Right lobe of liver (tissue), 6 donors: Measurements from ENCODE around the gene SPATA20. TPM values are rescaled to one million over a fixed set of nuclear protein-coding genes. Genes with fewer than 3 reads are reported as not detected.

Experiments
- ATAC-seq, 4 donors: fragments of 200-7000 bp; cut with Tn5 transposase; one replicate each; pipeline ENCODE4 v1.9.1; 2020; ENCODE audit warnings: mild to moderate bottlenecking in 4 of 4, moderate library complexity in 4 of 4
- DNase-seq, 3 donors: peaks; one replicate each; pipeline ENCODE4 v3.0.0-alpha.2; 2020
- H3K27ac ChIP-seq, 3 donors: fragments of 200-600 bp; one replicate each; pipeline ENCODE4 v1.8.0; 2022
- H3K27me3 ChIP-seq, 2 donors: fragments of 200-600 bp; one replicate each; pipeline ENCODE4 v1.8.0; 2022
- H3K36me3 ChIP-seq, 4 donors: fragments of 200-600 bp; sonication (generic) in 1 of 4; one replicate each; pipeline versions ENCODE4 v1.5.1 to v1.8.0; 2017 to 2022; ENCODE audit warnings: control low read depth in 1 of 4
- H3K4me1 ChIP-seq, 4 donors: fragments of 200-600 bp; sonication (generic) in 1 of 4; one replicate each; pipeline versions ENCODE4 v1.5.1 to v1.8.0; 2017 to 2022; ENCODE audit warnings: control low read depth in 1 of 4
- H3K4me3 ChIP-seq, 3 donors: fragments of 200-600 bp; one replicate each; pipeline ENCODE4 v1.8.0; 2022
- H3K9me3 ChIP-seq, 4 donors: fragments of 200-600 bp; sonication (generic) in 1 of 4; one replicate each; pipeline versions ENCODE4 v1.5.1 to v1.8.0; 2017 to 2022; ENCODE audit warnings: control low read depth in 1 of 4
- POLR2A ChIP-seq: fragments of 450-650 bp; IDR thresholded peaks from one replicate; pipeline ENCODE4 v1.6.1; 2017; ENCODE audit warnings: antibody characterized with exemption, mild to moderate bottlenecking
- WGBS: methylation state at CpG from one replicate; pipeline ENCODE4 v1.1.6; 2018; ENCODE audit warnings: low coverage, low lambda C conversion rate; ENCODE audit not compliant: insufficient coverage; ENCODE audit errors: missing lambda C conversion rate; 5-methylcytosine and 5-hydroxymethylcytosine counted together
- intact Hi-C, 2 donors: fragments of 100-400 bp; cut with DNase I; formaldehyde crosslinking; loops; one replicate each; pipeline versions ENCODE4 v1.11.2 to v1.14.1; 2022
- total RNA-seq, 6 experiments: library from RNA; depleted of rRNA in 2 of 6; stranded (reverse); fragments of >200 nt in 2 of 6; fragmentation: NEBNext Ultra II Directional in 3 of 6; extraction: Animal tissue kit (Norgen Biotek cat#: 25700) in 3 of 6; gene quantifications; one replicate each; pipeline versions ENCODE4 v1.1.0 to v1.2.4, GENCODE V29; 2016 to 2023
- TF ChIP-seq, protein P1 (sequence below), 4 donors: fragments of 200-600 bp in 3 of 4; fragments of 450-650 bp in 1 of 4; IDR thresholded peaks; one replicate each; pipeline versions ENCODE4 v1.5.1 to v1.8.0; 2016 to 2022; ENCODE audit warnings: antibody characterized with exemption in 4 of 4, mild to moderate bottlenecking in 2 of 4
- donor health status: DM: no; HTN: yes; CAD: no.
- donor health status: DM: no; HTN: no; CAD: no.
- donor health status: DM: no; HTN: no; CAD: no.
- donor health status: DM: no; HTN: yes; CAD: no.
- donor health status: DM: no; HTN: yes; CAD: no.

The SPATA20 gene
- total RNA-seq, 6 experiments from 2014 or later = 29.6 to 203 (median 34.2) TPM

DNA sequence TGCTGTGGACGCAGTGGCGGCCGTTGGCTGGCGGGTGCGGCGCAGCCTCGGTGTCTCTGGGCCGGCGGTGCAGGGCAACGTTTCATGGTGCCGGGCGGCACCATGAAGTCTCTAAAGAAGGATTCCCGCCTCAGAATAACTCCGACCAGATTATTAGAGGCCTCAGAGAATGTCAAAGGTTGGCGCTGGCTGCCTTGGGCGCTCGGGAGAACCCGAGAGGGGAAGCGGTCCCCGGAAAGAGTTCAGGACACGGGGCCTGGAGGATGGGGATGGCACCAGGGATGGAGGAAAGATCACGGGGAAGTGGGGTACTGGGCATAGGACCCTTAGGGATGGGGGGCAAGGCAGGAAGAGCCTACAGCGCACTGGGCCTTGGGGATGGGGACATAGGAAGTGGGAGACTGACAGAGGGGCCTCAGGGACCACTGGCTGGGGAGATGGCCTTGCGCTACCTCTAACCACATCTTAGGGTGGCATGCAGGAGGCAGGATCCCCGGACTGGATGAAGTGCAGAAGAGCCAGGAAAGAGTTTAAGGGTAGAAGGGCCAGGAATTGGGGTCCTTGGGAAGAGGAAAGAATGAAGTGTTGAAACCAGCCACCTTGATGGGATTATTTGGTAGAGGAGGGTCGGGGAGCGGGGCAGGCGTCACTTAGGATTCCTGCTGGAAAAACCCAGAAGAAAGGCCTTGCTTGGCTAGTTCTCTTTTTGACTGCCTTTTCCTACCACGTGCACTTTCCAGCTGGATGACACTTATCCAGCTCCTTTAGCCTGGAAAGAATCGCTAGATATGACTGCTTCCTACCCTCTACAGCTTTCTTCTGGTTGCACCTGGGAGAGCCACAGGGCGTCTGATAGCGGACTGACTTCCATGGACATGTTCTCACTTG is 38.2 kb upstream of the SPATA20 start:
- TF ChIP-seq POLR2A = no peak
- TF ChIP-seq, protein P1, sequence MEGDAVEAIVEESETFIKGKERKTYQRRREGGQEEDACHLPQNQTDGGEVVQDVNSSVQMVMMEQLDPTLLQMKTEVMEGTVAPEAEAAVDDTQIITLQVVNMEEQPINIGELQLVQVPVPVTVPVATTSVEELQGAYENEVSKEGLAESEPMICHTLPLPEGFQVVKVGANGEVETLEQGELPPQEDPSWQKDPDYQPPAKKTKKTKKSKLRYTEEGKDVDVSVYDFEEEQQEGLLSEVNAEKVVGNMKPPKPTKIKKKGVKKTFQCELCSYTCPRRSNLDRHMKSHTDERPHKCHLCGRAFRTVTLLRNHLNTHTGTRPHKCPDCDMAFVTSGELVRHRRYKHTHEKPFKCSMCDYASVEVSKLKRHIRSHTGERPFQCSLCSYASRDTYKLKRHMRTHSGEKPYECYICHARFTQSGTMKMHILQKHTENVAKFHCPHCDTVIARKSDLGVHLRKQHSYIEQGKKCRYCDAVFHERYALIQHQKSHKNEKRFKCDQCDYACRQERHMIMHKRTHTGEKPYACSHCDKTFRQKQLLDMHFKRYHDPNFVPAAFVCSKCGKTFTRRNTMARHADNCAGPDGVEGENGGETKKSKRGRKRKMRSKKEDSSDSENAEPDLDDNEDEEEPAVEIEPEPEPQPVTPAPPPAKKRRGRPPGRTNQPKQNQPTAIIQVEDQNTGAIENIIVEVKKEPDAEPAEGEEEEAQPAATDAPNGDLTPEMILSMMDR (IDR thresholded peaks at IDR 0.05) = no peak
- peaks cover 0 to 4% (median 0%) of the 10 kb centered on the region in 4 donors for H3K4me1 ChIP-seq
- no peaks in the 10 kb centered on the region for H3K27me3 ChIP-seq
- no peaks in the 10 kb centered on the region for H3K9me3 ChIP-seq
- ATAC-seq (peak in 1 of 4 donors; percentile 18), DNase-seq (no peak)
- H3K36me3 ChIP-seq = no peaks in the 10 kb centered on the region
- intact Hi-C loops = no loop called here
- no peak overlapping the region for H3K27ac ChIP-seq
- peak overlapping the region; percentile 43 to 57 (median 49) for H3K4me3 ChIP-seq
- WGBS = 57% methylated on average over 19 of the region's 32 CpGs

DNA sequence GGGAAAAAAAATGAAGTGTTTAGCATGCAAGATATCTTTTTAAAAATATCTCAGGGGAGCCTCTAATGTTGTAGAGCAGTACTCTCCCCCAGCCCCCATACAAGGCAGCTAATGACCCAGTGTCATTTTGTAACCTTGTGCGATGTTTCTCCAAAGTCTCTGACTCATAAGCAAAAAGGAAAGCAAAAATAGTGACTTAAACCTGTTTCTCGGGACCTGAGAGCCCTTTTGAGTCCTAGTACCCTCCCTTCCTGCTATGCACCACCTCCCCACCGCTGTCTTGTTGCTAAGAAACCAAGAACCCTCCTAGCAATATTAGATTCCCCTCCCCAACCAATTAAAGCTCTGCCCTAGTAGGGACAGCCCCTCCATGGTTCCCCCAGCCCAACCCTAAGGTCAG is 35.9 kb upstream of the SPATA20 start:
- Histone ChIP-seq H3K27me3 (no peaks in the 10 kb centered on the region), H3K9me3 (no peaks in the 10 kb centered on the region), H3K4me3 (no peak overlapping the region), H3K4me1 (peaks cover 0 to 11% (median 0%) of the 10 kb centered on the region in 4 donors), H3K27ac (no peak overlapping the region), H3K36me3 (no peaks in the 10 kb centered on the region)
- WGBS = 62% methylated on average over 3 of the region's 3 CpGs
- ATAC-seq = no peak
- no peak for TF ChIP-seq POLR2A
- TF ChIP-seq, protein P1 (IDR thresholded peaks at IDR 0.05) = no peak
- intact Hi-C loops = no loop called here
- DNase-seq = no peak

DNA sequence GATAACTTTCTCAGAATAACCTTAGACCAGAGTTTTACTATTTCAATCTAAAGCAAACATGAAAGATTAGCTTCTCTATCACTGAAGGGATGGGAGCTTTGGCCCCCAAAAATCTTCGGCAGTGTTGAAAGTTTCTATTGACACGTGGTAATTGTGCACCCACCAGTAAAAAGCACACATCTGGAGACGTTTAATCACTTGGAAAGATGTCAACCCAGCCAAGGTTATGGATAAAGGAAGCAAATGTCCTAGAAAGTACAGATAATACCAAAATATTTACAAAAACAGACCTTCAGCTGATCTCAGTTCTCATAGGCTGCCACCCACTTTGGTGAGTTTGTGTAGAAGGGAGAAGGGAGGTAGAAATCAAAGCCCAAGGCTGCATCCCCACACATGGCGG is 33.5 kb upstream of the SPATA20 start:
- DNase-seq (no peak), ATAC-seq (no peak)
- intact Hi-C loops = no loop called here
- no peaks in the 10 kb centered on the region for H3K27me3 ChIP-seq
- peaks cover 0 to 7% (median 0%) of the 10 kb centered on the region in 4 donors for H3K4me1 ChIP-seq
- TF ChIP-seq POLR2A = no peak
- TF ChIP-seq, protein P1 (IDR thresholded peaks at IDR 0.05) = no peak
- WGBS = 60% methylated on average over 3 of the region's 4 CpGs
- no peak overlapping the region for H3K4me3 ChIP-seq
- H3K36me3 ChIP-seq = no peaks in the 10 kb centered on the region
- no peaks in the 10 kb centered on the region for H3K9me3 ChIP-seq
- H3K27ac ChIP-seq = no peak overlapping the region

DNA sequence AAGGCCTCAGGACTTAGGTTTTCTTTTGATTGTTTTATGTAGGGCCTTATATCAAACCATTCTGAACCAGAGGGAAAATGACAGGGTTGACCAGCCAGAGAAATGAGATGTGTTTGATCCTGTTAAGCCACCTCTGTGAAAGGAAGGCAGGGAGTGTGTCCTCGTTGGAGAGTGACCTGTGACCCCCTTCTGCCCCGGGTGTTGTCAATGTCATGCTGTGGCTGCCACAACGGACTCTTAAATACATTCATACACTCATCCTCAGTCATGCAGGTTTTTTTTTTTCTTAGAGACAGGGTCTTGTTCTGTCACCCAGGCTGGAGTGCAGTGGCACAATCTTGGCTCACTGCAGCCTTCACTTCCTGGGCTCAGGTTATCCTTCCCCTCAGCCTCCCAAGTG is 32.6 kb upstream of the SPATA20 start:
- 53% methylated on average over 3 of the region's 3 CpGs for WGBS
- Histone ChIP-seq H3K27me3 (no peaks in the 10 kb centered on the region), H3K4me1 (peaks cover 0 to 7% (median 0%) of the 10 kb centered on the region in 4 donors), H3K27ac (no peak overlapping the region), H3K4me3 (no peak overlapping the region), H3K9me3 (no peaks in the 10 kb centered on the region), H3K36me3 (no peaks in the 10 kb centered on the region)
- no peak for TF ChIP-seq POLR2A
- TF ChIP-seq, protein P1 (IDR thresholded peaks at IDR 0.05) = no peak
- no peak for DNase-seq
- intact Hi-C loops = no loop called here
- no peak for ATAC-seq
